Esophagus muscularis mucosa (tissue), 3 donors: ENCODE data around the gene ALDH5A1.

Experiments
- POLR2A ChIP-seq: fragments of 450-650 bp; IDR thresholded peaks from one replicate; pipeline ENCODE4 v1.6.1; 2017; ENCODE audit warnings: antibody characterized with exemption, moderate library complexity, mild to moderate bottlenecking, low read depth
- POLR2AphosphoS5 ChIP-seq, 2 donors: sonication (generic); formaldehyde crosslinking; IDR thresholded peaks; one replicate each; pipeline ENCODE4 v1.6.1; 2017; ENCODE audit warnings: antibody characterized with exemption in 2 of 2
- TF ChIP-seq, protein P1 (sequence below), 3 experiments: fragments of 200-600 bp in 2 of 3; fragments of 450-650 bp in 1 of 3; sonication (generic) in 2 of 3; IDR thresholded peaks; one replicate each; pipeline ENCODE4 v1.5.1; 2017 to 2019; ENCODE audit warnings: antibody characterized with exemption in 3 of 3, mild to moderate bottlenecking in 2 of 3, moderate library complexity in 1 of 3

DNA sequence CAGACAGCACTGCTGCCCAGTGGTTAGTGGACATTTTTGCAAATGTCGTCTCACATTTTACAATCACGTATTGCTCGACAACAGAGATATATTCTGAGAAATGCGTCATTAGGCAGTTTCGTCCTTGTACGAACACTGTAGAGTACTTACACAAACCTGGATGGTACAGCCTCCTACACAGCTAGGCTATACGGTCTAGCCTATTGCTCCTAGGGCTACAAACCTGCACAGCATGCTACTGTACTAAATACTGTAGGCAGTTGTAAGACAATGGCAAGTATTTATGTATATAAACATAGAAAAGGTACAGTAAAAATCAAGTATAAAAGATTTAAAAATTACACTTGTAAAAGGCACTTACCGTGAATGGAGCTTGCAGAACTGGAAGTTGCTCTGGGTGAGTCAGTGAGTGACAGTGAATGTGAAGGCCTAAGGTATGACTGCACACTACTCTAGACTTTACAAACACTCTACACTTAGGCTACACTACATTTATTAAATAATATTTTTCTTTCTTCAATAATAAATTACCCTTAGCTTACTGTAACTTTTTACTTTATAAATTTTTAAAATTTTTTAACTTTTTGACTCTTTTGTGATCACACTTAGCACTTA is 43.1 kb downstream of the ALDH5A1 start:
- TF ChIP-seq, protein P1, sequence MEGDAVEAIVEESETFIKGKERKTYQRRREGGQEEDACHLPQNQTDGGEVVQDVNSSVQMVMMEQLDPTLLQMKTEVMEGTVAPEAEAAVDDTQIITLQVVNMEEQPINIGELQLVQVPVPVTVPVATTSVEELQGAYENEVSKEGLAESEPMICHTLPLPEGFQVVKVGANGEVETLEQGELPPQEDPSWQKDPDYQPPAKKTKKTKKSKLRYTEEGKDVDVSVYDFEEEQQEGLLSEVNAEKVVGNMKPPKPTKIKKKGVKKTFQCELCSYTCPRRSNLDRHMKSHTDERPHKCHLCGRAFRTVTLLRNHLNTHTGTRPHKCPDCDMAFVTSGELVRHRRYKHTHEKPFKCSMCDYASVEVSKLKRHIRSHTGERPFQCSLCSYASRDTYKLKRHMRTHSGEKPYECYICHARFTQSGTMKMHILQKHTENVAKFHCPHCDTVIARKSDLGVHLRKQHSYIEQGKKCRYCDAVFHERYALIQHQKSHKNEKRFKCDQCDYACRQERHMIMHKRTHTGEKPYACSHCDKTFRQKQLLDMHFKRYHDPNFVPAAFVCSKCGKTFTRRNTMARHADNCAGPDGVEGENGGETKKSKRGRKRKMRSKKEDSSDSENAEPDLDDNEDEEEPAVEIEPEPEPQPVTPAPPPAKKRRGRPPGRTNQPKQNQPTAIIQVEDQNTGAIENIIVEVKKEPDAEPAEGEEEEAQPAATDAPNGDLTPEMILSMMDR (IDR thresholded peaks at IDR 0.05) = no peak
- TF ChIP-seq POLR2A (no peak), POLR2AphosphoS5 (IDR thresholded peaks at IDR 0.05) (no peak)
